WI38 (cell line): ENCODE results near the gene DUOX2.

Experiments used
- H3K4me3 ChIP-seq: 2 replicates; pipeline ENCODE4 v1.5.1; 2011; ENCODE audit warnings: low read depth, mild to moderate bottlenecking, control low read depth, low read length
- CTCF ChIP-seq: IDR thresholded peaks from 2 replicates; pipeline ENCODE4 v1.5.1; 2012; ENCODE audit warnings: low read depth, mild to moderate bottlenecking, control low read depth, low read length

The DUOX2 gene

GRCh38 chr15:45133561-45133920 lies 19.6 kb upstream of the DUOX2 start:
- no peak overlapping the region for H3K4me3 ChIP-seq
- no peak for TF ChIP-seq CTCF

- TF ChIP-seq CTCF = no peak
- H3K4me3 ChIP-seq = no peak overlapping the region
Measured at GRCh38 chr15:45132844-45133560, 19.0 kb upstream of the DUOX2 start.

GRCh38 chr15:45131510-45131909 lies 17.5 kb upstream of the DUOX2 start:
- TF ChIP-seq CTCF = no peak
- H3K4me3 ChIP-seq = no peak overlapping the region

- H3K4me3 ChIP-seq = no peak overlapping the region
- TF ChIP-seq CTCF = no peak
Measured at GRCh38 chr15:45130291-45131000, 16.5 kb upstream of the DUOX2 start.

GRCh38 chr15:45129651-45130129 lies 15.7 kb upstream of the DUOX2 start, which contains the start of the genes DUOX1 and DUOXA1:
DUOX1 (plus strand) TSS chr15:45129994; CDS start chr15:45131967, 1,973 bp downstream.
DUOXA1 (minus strand) TSS chr15:45129879; CDS start chr15:45123014, 6,865 bp downstream.
- no peak for TF ChIP-seq CTCF
- H3K4me3 ChIP-seq = no peak within 1 kb of the TSS

- H3K4me3 ChIP-seq = no peak overlapping the region
- TF ChIP-seq CTCF = no peak
Measured at GRCh38 chr15:45128971-45129639, 15.1 kb upstream of the DUOX2 start.
